ENCODE measurements around the gene TMPRSS2.

The TMPRSS2 gene

DNA sequence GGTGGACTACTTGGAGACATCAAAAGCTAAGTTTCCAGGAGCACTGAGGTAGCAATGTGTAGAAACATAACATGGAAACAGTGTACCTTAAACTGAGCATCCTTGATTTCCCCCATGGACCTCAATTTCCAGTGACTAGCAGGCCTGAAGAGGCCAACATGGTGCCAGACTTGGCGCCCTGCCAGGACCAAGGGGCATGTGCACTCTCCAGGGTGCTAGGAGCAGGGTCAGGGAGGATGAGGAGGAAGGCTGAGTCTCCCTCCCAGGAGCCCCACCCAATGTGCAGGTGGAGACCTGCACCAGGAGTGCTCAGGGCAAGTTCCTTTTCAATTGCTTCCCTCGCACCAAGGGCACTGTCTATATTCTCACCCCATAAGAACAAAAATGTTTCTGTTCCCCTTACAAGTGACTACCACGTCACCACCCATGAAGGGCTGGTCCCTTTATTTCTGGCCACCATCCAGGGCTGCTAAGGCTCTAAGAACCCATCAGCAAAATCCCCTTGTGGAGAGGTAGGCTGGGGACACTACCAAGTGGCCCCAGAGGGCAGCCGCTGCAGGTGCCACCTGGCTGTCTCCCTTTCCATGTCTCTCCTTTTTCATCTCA, 42.7 kb downstream of the TMPRSS2 start:
- Histone ChIP-seq H3K27ac (ENCODE audit: low read depth, low read length) (no peak overlapping the region), H3K4me1 (ENCODE audit: control insufficient read depth, insufficient read depth, low read length) (peaks cover 9% of the 10 kb centered on the region; the same call in 1 of the 2 replicates), H3K4me3 (ENCODE audit: low read depth, low read length) (no peak overlapping the region), H3K36me3 (ENCODE audit: control insufficient read depth, insufficient read depth, low read length) (peaks cover 53% of the 10 kb centered on the region), H3K9me3 (ENCODE audit: control insufficient read depth, insufficient read depth, low read length) (peaks cover 23% of the 10 kb centered on the region), H3K27me3 (ENCODE audit: control insufficient read depth, insufficient read depth, low read length) (no peaks in the 10 kb centered on the region), H3K9ac (ENCODE audit: low read depth, low read length) (no peak overlapping the region)

DNA sequence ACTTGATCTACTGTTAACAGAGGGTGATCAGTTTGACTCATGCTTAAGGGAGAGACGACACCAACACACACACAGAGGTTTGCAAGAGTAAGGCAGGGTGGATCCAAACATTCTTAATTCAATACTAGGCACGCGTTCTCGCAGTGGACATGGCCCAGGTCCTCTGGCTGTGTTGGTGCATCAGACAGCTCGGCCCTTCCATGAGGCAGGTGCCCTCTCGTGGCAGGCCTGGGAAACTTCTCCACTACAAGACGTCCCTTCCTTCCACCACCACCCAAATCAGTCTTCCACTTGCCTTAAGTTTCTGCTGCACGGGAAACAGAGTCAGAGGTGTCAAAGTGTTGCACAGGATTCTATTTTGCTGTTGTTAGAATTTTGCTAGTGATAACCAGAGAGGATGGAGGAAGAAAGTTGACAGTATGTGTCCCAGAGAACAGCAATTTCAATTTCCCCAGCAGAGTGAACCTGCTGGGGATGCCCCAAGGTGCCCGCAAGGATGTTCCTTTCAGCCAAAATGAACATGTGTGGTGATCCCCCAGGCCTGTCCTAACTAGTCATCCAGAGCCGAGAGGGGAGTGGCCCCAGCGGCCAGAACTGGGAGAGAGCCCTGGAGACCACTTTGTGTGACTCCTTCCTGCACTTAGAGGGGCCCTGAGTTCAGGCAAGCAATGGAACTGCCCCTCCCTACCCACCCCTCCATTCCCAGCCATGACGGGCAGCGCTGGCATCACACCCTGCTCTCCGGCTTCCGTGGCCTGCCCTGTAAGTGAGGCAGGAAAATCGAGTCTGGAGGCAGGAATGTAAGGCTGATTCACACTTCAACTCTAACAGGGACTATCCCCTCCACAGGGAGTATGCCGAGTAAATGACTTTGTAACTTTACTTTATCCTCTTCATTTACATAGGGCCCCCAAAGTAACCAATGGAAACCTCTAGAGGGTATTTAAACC, 47.1 kb downstream of the TMPRSS2 start:
- no peak overlapping the region for H3K27ac ChIP-seq (ENCODE audit: low read depth, low read length)
- peaks cover 6% of the 10 kb centered on the region; the same call in 1 of the 2 replicates for H3K4me1 ChIP-seq (ENCODE audit: control insufficient read depth, insufficient read depth, low read length)
- H3K9ac ChIP-seq (ENCODE audit: low read depth, low read length): no peak overlapping the region
- no peak overlapping the region for H3K4me3 ChIP-seq (ENCODE audit: low read depth, low read length)
- H3K27me3 ChIP-seq (ENCODE audit: control insufficient read depth, insufficient read depth, low read length): no peaks in the 10 kb centered on the region
- H3K36me3 ChIP-seq (ENCODE audit: control insufficient read depth, insufficient read depth, low read length): peaks cover 23% of the 10 kb centered on the region
- H3K9me3 ChIP-seq (ENCODE audit: control insufficient read depth, insufficient read depth, low read length): peaks cover 23% of the 10 kb centered on the region

DNA sequence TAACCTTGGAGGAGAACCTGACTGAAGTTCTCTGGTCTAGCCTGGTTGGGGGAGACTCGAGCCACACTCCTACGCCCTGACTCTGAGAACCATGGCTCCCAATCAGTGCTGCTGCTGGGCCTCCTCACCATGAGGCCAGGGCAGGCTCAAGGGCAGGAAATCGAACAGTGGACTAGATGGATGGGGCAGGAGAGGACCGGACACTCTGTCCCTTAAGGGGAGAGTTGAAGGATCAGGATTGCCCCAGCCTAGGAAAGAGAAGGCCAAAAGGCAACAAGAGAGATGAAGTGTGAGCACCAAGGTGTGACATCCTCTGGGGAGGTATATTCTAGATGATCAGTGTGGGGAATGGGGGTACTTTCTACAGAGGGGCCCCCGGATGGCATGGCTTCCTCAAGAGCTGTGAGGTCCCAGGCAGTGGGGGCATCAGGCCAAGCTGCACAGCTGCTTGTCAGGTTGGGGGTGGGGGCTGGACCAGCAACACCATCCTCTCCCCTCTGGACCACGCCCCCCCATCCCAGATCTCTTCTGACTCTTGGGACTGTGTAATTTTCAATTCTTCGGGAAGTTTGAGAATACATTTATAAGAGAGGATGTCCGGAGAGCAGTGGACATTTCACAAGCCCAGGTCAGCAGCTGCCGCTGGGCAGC, 47.9 kb downstream of the TMPRSS2 start:
- Histone ChIP-seq H3K36me3 (ENCODE audit: control insufficient read depth, insufficient read depth, low read length) (peaks cover 14% of the 10 kb centered on the region), H3K27ac (ENCODE audit: low read depth, low read length) (no peak overlapping the region), H3K9me3 (ENCODE audit: control insufficient read depth, insufficient read depth, low read length) (peaks cover 22% of the 10 kb centered on the region), H3K4me1 (ENCODE audit: control insufficient read depth, insufficient read depth, low read length) (peaks cover 6% of the 10 kb centered on the region; the same call in 1 of the 2 replicates), H3K27me3 (ENCODE audit: control insufficient read depth, insufficient read depth, low read length) (no peaks in the 10 kb centered on the region), H3K4me3 (ENCODE audit: low read depth, low read length) (no peak overlapping the region), H3K9ac (ENCODE audit: low read depth, low read length) (no peak overlapping the region)

DNA sequence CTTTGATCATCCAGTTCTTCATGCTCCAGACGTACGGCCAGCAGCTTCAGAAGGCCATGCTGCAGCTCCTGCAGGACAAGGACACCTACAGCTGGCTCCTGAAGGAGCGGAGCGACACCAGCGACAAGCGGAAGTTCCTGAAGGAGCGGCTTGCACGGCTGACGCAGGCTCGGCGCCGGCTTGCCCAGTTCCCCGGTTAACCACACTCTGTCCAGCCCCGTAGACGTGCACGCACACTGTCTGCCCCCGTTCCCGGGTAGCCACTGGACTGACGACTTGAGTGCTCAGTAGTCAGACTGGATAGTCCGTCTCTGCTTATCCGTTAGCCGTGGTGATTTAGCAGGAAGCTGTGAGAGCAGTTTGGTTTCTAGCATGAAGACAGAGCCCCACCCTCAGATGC, 49.4 kb downstream of the TMPRSS2 start:
- H3K9ac ChIP-seq (ENCODE audit: low read depth, low read length): no peak overlapping the region
- no peak overlapping the region for H3K27ac ChIP-seq (ENCODE audit: low read depth, low read length)
- no peak overlapping the region for H3K4me3 ChIP-seq (ENCODE audit: low read depth, low read length)
- 0 out of 2 replicates have a peak, but pooled peaks cover 4% of the 10 kb centered on the region for H3K36me3 ChIP-seq (ENCODE audit: control insufficient read depth, insufficient read depth, low read length)
- H3K4me1 ChIP-seq (ENCODE audit: control insufficient read depth, insufficient read depth, low read length): peaks cover 18% of the 10 kb centered on the region
- peaks cover 9% of the 10 kb centered on the region for H3K9me3 ChIP-seq (ENCODE audit: control insufficient read depth, insufficient read depth, low read length)
- H3K27me3 ChIP-seq (ENCODE audit: control insufficient read depth, insufficient read depth, low read length): no peaks in the 10 kb centered on the region

DNA sequence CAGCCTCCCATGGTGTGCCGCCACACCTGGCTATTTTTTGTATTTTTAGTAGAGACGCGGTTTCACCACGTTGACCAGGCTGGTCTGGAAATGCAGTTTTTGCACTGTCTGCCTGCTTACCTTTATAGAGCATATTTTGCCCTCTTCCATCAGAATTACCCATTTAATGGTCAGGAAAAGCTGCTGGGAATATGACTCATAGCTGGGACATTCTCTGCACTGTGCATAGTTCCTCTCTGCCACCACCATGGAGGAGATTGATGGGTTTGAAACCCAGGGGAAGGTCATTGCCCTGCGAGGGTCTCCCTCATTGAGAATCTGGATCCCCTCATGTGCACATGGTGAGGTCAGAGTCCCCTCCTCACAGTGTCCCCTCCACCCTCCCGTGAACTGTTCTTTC, 49.8 kb downstream of the TMPRSS2 start:
- Histone ChIP-seq H3K9me3 (ENCODE audit: control insufficient read depth, insufficient read depth, low read length) (peaks cover 5% of the 10 kb centered on the region), H3K27me3 (ENCODE audit: control insufficient read depth, insufficient read depth, low read length) (no peaks in the 10 kb centered on the region), H3K9ac (ENCODE audit: low read depth, low read length) (no peak overlapping the region), H3K4me3 (ENCODE audit: low read depth, low read length) (no peak overlapping the region), H3K4me1 (ENCODE audit: control insufficient read depth, insufficient read depth, low read length) (peaks cover 22% of the 10 kb centered on the region), H3K27ac (ENCODE audit: low read depth, low read length) (no peak overlapping the region), H3K36me3 (ENCODE audit: control insufficient read depth, insufficient read depth, low read length) (0 out of 2 replicates have a peak, but pooled peaks cover 4% of the 10 kb centered on the region)

DNA sequence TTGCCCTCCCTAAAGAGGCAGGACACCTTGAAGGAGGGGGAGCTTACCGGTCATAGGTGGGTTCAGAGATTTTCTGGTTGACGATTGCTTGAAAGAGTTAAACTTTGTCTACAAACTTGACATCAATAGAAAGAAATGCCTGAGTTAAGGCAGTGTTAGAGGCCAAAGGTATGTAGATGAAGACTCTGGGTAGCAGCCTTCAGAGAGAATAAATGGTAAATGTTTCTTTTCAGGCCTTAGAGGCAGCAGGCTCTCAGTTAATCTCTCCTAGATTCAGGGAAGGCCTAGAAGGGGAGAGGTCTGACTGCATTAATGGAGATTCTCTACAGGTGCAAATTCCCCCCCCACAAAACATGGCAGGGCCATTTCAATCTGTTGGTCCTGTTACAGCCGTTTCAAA, 54.2 kb downstream of the TMPRSS2 start:
- Histone ChIP-seq H3K27me3 (ENCODE audit: control insufficient read depth, insufficient read depth, low read length) (no peaks in the 10 kb centered on the region), H3K27ac (ENCODE audit: low read depth, low read length) (peak overlapping the region; percentile 48), H3K36me3 (ENCODE audit: control insufficient read depth, insufficient read depth, low read length) (no peaks in the 10 kb centered on the region), H3K9ac (ENCODE audit: low read depth, low read length) (no peak overlapping the region), H3K4me3 (ENCODE audit: low read depth, low read length) (no peak overlapping the region), H3K9me3 (ENCODE audit: control insufficient read depth, insufficient read depth, low read length) (no peaks in the 10 kb centered on the region), H3K4me1 (ENCODE audit: control insufficient read depth, insufficient read depth, low read length) (peaks cover 19% of the 10 kb centered on the region)

DNA sequence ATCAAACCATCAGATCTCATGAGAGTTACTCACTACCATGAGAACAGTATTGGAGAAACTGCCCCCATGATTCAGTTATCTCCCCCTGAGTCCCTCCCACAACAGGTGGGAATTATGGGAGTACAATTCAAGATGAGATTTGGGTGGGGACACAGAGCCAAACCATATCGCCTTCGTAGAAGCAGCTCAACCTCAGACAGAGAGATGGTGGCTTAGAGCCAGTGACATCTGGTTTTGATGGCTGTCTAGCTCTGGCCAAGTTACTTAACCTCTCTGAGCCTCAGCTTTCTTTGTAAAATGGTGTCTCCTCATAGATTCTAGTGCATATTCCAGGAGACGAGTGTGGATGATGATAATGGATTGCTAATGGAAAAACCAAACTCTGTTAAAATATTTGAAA, 54.8 kb downstream of the TMPRSS2 start:
- Histone ChIP-seq H3K36me3 (ENCODE audit: control insufficient read depth, insufficient read depth, low read length) (no peaks in the 10 kb centered on the region), H3K27me3 (ENCODE audit: control insufficient read depth, insufficient read depth, low read length) (no peaks in the 10 kb centered on the region), H3K4me3 (ENCODE audit: low read depth, low read length) (no peak overlapping the region), H3K9me3 (ENCODE audit: control insufficient read depth, insufficient read depth, low read length) (no peaks in the 10 kb centered on the region), H3K27ac (ENCODE audit: low read depth, low read length) (peak overlapping the region; percentile 23), H3K4me1 (ENCODE audit: control insufficient read depth, insufficient read depth, low read length) (peaks cover 19% of the 10 kb centered on the region), H3K9ac (ENCODE audit: low read depth, low read length) (no peak overlapping the region)

DNA sequence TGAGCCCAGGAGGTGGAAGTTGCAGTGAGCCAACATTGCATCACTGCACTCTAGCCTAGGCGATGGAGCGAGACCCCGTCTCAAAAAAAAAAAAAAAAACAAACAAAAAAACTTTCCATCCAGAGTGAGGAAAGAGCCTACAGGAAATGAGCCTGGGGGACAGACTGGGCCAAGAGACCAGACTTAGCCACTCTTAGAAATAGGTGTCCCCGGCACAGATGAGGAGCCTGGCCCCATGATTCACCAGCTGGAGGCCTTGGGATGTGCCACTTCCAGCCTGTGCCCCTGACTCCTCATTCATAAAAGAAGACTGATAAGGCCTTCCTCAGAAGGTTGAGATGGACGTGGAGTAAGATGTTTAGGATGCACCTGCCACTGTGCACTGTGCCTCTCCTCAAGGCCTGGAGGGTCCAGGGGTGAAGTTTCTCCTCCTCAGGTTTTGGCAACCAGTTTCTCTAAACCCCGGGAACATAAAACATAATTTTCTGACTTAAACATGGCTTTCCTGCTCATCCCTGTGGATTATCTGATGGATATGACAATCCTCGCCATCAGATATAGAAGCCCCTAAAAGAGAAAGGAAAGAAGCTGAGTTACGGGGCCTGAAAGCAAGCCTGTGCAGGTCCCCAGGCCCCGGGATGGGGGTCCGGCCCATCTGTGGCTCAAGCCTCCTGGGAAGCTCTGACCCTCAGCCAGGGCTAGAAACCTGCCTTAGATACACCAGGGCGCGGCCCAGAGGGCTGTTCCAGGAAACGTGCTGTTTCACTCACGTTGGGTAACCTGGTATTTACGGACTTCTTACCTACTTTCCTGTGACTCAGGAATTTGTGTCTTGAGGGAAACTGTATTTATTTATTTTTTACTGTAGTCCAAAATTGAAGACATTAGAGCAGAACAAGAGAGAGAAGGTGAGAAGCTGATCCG, 55.9 kb downstream of the TMPRSS2 start:
- H3K36me3 ChIP-seq (ENCODE audit: control insufficient read depth, insufficient read depth, low read length): no peaks in the 10 kb centered on the region
- H3K9me3 ChIP-seq (ENCODE audit: control insufficient read depth, insufficient read depth, low read length): no peaks in the 10 kb centered on the region
- H3K27me3 ChIP-seq (ENCODE audit: control insufficient read depth, insufficient read depth, low read length): no peaks in the 10 kb centered on the region
- H3K27ac ChIP-seq (ENCODE audit: low read depth, low read length): no peak overlapping the region
- H3K9ac ChIP-seq (ENCODE audit: low read depth, low read length): no peak overlapping the region
- peaks cover 19% of the 10 kb centered on the region for H3K4me1 ChIP-seq (ENCODE audit: control insufficient read depth, insufficient read depth, low read length)
- H3K4me3 ChIP-seq (ENCODE audit: low read depth, low read length): no peak overlapping the region

DNA sequence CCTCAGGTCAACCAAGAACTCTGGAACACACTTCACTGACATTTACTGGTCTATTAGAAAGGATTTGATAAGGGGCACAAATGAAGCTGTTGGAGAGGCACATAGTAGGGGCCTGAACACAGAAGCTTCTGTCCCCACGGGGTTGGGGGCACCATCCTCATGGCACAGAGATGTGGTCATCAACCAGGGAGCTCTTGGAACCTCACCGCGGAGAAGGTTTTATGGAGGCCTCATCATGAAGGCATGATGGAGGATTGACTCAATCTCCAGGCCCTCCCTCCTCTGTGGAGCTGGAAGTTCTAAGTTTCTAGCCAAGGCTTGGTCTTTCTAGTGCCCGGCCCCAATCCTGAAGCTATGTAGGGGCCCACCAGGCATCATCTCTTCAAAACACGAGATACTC, 58.3 kb downstream of the TMPRSS2 start:
- no peaks in the 10 kb centered on the region for H3K36me3 ChIP-seq (ENCODE audit: control insufficient read depth, insufficient read depth, low read length)
- H3K27ac ChIP-seq (ENCODE audit: low read depth, low read length): no peak overlapping the region
- no peak overlapping the region for H3K9ac ChIP-seq (ENCODE audit: low read depth, low read length)
- peaks cover 18% of the 10 kb centered on the region for H3K4me1 ChIP-seq (ENCODE audit: control insufficient read depth, insufficient read depth, low read length)
- no peaks in the 10 kb centered on the region for H3K27me3 ChIP-seq (ENCODE audit: control insufficient read depth, insufficient read depth, low read length)
- no peak overlapping the region for H3K4me3 ChIP-seq (ENCODE audit: low read depth, low read length)
- no peaks in the 10 kb centered on the region for H3K9me3 ChIP-seq (ENCODE audit: control insufficient read depth, insufficient read depth, low read length)

DNA sequence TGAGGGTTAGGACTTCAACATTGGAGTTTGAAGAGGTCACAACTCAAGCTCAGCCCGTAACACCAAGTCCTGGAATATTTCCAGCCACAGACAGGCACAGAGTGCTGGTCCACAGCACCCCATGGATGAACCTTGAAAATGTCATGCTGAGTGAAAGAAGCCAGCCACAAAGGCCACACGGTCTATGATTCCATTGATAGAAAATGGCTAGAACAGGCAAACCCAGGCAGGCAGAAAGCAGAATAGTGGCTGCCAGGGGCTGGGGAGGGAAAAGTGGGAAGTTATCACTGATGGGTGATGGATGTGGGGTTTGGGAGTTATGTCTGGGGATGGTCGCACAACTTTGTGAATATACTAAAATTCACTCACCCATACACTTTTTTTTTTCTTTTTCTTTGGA, 60.6 kb downstream of the TMPRSS2 start:
- H3K27me3 ChIP-seq (ENCODE audit: control insufficient read depth, insufficient read depth, low read length): no peaks in the 10 kb centered on the region
- no peaks in the 10 kb centered on the region for H3K9me3 ChIP-seq (ENCODE audit: control insufficient read depth, insufficient read depth, low read length)
- H3K36me3 ChIP-seq (ENCODE audit: control insufficient read depth, insufficient read depth, low read length): no peaks in the 10 kb centered on the region
- H3K4me1 ChIP-seq (ENCODE audit: control insufficient read depth, insufficient read depth, low read length): no peaks in the 10 kb centered on the region
- no peak overlapping the region for H3K27ac ChIP-seq (ENCODE audit: low read depth, low read length)
- no peak overlapping the region for H3K4me3 ChIP-seq (ENCODE audit: low read depth, low read length)
- no peak overlapping the region for H3K9ac ChIP-seq (ENCODE audit: low read depth, low read length)

Measured in HUES48 (cell line).